TTC549 (cell line): ENCODE measurements around the gene TGM4.

Experiments
- FAIRE-seq: peaks from 2 replicates; lab custom pipeline; 2012; peaks lifted over from hg19 to GRCh38; lab: Jason Lieb, UNC

Gene TGM4

DNA sequence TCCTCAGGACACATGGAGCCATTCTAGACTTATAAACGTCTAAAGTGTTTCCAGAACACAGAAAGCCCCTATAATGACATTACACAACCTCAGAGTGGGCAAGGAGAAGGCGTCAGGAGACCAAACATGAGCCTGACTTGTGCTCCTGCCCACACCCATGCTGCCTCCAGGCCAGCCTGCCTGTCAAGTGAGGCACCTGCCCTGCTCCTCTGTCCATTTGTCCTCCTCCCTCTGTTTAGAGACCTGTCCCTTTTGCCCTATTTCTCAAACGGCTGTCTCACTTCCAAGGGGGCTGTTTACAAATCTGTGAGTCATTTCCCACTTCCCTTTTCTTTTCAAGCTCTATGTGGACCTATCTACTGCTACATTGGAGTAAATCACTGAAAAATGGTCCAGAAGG, 80.6 kb downstream of the TGM4 start:
- no peak for FAIRE-seq

DNA sequence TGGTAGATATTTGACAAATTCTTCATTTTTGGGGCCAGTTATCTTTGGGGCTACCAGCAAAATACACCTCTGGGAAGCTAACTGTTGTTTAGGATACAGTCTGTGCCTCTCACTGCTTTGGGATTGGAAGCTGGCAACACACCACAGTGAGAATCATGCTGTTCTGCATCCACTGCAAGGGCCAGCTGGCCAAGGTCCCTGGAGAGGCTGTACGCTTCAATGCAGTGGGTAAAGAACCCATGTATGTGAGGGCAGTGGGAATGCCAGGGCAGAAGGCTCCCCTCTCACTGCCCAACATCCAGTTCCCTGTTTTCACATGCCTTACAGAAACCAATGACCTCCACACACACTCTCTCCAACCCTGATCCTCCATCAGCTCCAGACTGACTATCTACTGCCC, 81.5 kb downstream of the TGM4 start:
- FAIRE-seq, result no peak

DNA sequence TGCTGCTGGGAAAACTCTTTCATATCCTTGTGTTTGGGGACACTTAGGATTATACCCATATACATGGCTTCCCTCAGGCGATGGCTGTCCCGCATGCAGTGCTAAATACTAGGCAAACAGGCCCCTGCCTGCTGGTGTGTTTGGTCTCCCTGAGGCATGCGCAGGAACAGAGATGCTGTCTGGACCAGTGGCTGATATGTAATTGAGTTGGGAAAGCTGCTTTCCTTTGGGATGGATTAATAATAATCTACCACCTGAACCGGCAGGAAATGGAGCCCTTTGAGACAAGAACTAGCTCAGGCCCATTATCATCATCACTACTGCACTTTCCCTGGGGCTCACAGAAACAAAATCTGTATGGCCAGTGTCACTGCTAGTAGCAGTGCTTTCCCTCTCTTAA, 83.6 kb downstream of the TGM4 start:
- no peak for FAIRE-seq

DNA sequence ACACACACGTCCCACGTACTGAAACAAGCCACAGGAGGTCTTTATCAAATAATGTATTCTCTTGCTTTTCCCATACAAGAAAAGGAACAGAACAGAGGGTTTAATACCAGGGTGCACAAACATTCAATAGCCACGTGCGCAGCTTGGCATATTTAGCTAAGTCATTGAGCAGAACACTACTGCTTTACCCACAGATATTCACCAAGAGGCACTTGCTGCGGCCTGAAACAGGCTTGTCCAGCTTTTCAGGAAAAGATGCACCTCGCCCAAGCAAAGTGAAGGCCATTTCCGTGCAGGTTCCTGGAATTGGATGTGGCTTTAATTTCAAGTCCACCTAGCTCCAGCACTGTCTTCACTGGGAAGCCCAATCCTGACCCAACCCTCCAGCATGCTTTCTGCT, 84.0 kb downstream of the TGM4 start:
- no peak for FAIRE-seq

DNA sequence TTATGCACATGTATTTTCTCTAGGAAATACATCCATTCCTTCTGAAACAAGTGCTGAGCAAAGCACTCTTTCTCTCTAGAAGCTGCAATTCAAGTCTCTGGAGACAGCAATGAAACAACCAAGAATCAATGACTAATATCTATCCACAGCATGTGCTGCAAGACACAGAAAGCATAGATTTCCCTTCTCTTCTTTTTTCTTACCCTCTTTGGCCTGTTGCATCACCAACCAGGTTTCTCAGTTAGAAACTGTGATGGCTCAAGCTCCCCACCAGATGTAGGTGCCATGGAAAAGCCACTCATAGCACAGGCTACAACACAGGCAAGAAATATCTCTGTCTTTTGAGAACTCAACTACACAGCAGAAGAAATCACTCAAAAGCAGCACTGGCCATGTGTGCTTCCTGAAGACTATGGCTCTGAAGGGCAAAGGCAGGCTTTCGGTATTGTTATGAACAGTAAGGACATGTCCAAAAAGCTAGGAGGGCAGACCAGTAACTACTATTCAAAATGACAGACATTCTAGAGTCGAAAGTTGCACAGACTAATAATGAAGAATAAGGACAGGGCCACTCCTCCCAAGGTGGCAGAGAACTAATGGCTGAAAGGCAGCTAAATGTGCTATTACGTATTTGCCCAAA, 86.1 kb downstream of the TGM4 start:
- FAIRE-seq, result no peak

DNA sequence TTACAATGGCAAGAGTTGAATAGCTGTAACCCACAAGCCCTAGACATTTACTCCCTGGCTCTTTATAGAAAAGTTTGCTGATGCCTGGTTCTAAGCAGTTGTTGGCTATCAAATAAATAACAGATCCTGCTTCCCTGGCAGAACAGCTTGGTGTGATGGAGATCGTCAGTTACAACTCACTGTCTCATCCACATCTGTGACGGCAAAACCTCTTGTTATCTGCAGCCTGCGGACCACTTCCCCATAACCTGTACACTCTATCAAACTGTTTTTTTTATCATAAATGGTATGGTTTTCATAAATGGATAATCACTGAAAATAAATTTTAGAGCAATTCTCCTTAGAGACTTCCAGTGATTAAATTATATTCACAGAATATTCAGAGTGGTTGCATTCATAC, 87.5 kb downstream of the TGM4 start:
- no peak for FAIRE-seq

DNA sequence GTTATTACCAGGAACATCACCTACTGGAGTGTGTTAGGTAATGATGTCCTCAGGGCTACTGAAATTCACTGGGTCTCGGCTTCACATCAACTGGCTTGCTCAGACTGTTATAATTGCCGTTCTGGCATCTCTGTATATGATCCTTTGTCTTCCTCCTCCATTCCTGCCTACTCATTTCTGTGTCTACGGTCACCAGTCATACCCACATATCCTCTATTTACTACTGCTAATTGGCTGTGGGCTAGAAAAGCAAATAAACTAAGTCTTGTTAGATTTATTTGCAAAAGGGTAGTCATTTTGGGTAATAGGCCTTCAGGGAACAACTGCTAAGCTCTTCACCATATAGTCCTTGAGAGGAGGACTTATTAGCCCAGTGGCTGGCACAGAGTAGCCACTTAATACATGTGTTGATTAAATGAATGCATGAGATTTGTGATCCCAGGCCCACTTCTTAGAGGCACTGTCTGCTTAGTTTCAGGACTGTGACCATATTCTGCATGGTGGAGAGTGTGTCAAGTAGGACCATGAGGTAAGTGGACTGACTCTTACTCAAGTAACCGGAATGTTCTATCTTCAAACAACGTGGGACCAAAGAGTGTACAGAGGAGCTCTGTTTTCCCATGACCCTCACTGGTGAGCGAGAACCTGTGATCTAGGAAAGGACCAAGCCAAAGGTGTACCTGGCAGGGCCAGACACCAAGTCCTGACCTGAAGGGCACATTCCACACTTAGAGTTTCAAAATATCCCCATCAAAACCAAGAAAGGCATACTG, 88.4 kb downstream of the TGM4 start:
- no peak for FAIRE-seq

DNA sequence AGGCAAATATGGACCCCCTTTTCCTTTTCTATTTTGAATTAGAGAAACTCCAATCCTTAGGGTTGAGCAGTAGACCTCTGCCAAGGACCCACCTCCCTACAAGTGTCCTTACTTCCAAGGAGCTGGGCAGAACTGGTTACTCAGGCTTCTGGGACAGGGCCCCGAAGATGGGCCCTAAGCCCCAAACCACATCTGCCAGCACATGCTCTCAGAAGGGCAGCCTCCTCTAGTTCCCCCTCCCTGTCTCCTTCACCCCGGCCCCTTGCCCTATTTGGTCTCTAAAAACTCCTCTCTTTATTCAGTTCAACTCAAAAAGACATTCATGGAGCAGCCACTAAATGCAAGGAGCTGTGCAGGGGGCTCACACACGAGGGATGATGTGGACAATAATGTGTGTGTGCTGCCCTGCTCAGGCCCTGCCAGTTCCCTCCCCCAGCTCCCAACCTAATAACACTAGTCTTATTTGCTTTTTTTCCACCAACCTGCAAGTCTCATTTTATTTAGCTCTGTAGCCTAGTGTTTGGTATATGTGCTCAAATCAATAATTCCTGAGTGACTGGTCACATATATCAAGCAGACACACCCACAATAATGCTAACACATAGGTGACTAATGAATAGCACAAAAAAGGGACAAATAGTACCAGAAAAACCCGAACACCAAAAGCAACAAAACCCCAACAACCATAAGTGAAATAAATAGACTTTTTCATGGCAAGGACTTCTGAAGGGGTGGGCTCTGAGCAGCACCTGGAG, 89.3 kb downstream of the TGM4 start:
- FAIRE-seq, result no peak
